D721Med (cell line): ENCODE results near the gene SLC9A5.
A peak's percentile ranks its signal among the peaks of the same experiment; 100 is the strongest.

Source experiments
- DNase-seq: peaks from one replicate; pipeline ENCODE4 v3.0.0; 2011; ENCODE audit warnings: low spot score; ENCODE audit not compliant: insufficient read length
- FAIRE-seq: peaks from 2 replicates; lab custom pipeline; 2011; peaks lifted over from hg19 to GRCh38; lab: Jason Lieb, UNC
- CTCF ChIP-seq: IDR thresholded peaks from 2 replicates; pipeline ENCODE4 v1.5.1; 2012; ENCODE audit warnings: mild to moderate bottlenecking, control low read depth; ENCODE audit not compliant: insufficient read depth; ENCODE audit errors: missing control alignments

The SLC9A5 gene

GRCh38 chr16:67246756-67247191 is 2.0 kb upstream of the SLC9A5 start:
- FAIRE-seq (no peak), DNase-seq (no peak)
- TF ChIP-seq CTCF = no peak

GRCh38 chr16:67247192-67248072 is 1.3 kb upstream of the SLC9A5 start, which contains the start of gene FHOD1:
FHOD1 (minus strand) TSS chr16:67247481; CDS start chr16:67247410, 71 bp downstream.
- TF ChIP-seq CTCF = no peak
- DNase-seq (peak; percentile 32), FAIRE-seq (no peak)

DNA sequence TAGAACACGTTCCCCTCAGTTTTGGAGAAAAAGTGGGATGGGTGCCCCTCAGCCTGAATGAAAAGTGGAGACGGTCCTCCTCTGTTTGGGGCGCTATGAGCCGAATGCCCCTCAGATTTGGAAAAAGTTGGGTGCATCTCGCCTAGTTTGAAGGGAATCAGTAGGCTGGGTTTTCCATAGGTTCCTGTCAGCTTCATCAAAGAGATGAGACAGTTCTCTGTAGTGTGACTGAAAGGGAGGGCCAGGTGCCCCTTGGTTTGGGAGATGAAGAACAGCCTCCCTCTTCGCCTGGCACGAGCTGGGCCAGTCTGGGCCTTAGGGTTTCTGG is 742 bp upstream of the SLC9A5 start:
- no peak for TF ChIP-seq CTCF
- DNase-seq (no peak), FAIRE-seq (no peak)

DNA sequence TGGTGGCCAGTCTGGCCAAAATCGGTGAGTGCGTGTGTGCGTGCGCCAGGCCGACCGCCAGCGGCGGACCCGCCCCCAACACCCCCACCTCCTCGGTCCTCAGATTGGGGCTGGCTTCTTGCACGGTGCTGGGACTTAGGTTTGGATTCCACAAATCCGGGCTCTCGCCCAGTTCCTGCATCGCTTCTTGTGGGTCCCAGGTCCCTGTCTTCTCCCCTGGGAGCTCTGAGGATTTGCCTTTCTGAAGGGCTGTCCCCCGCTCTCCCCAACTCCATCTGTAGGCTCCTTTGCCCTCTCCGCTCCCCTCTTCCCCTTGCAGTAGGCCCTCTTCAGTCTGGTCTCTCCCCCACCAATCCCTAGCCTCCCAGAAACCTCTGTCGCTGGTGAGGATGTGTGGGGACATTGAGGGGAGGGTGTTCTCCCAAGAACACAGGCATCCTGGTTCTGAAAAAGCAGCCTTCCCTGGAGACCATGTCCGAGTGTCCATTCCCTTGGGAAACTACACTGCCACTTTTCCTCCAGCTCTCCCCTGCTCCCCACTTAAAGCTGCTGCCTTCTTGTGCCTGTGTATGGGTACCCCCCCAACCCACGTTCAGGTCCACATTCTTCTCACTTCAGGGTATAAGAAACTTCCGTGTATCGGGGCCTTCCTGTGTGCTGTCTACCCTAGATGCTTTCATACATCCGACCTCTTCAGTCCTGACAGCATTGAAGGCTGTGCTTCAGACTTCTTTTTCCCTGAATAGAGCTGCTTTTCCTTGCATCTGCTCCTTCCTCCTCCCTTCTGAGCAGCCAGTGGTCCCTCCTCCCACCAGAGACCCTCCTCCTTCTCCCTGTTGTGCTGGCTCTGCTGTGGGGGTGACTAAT is 632 bp downstream of the SLC9A5 start:
- no peak for TF ChIP-seq CTCF
- FAIRE-seq (no peak), DNase-seq (no peak)

DNA sequence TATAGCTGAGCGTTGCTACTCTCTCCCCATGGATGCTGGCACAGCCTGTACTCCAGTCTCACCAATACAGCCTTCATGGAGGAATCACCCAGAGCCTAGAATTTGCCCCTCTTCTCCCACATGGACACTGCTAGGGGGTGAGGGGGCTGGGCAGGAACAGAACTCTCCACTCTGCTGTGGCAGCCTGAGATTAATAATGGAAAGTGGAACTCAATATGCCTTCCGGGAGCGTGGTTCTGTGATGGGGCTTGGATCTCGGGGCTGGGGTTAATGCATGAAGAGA is 1.2 kb downstream of the SLC9A5 start:
- TF ChIP-seq CTCF = no peak
- DNase-seq (no peak), FAIRE-seq (no peak)

DNA sequence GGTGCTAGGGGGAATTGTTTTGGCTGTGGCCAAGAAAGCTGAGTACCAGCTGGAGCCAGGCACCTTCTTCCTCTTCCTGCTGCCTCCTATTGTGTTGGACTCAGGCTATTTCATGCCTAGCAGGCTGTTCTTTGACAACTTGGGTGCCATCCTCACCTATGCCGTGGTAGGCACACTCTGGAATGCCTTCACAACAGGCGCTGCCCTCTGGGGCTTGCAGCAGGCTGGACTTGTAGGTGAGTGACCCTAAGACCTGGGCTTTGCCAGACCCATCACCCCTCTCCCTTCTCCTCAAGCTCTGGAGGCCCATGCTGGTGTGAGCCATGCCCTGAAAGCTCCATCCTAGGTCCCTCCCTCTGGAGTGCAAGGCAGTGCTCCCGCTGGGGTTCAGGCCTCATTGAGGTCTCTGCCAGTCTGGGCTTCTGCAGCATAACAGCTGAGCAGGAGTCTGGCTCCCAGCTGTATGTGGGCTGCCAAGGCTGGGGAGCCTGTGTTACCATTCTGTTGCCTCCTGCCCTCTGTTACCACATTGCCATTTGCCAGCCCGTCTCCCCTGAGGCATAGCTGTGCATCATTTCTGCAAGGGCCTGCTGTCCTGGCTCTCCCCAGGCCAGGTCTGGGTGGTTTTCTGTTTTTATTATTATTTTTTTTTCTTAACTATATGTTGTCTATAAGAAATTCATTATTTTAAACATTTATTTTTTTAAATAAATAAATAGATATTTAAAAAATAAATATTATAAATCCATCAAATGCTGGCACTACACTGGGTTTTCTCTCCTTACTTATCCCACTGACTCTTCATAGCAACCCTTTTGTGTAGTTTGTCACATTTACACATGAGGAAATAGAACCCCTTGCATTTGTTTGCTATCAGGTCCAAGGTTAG is 4.1 kb downstream of the SLC9A5 start:
- DNase-seq (no peak), FAIRE-seq (no peak)
- no peak for TF ChIP-seq CTCF
